ENCODE data around the gene MECP2.

DNA sequence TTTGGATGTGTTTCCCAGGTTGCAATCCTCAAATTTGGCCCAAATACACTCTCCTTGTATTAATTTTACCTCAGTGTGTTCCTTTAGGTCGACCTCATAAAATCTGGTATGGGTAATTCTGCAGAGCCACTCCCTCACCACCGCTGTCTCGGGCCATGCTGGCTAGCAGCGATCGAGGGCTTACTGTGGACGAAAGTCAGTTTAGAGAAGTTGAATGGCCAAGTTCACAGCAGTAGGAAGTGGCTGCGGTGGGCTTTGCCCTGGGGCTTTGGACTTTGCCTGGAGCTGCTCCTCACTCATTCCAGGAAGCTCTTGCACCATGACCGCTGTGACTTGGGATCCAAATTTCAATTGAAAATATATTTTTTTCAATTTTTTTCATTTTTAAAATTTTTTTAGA, 105.3 kb downstream of the MECP2 start:
- TF ChIP-seq, protein P1, sequence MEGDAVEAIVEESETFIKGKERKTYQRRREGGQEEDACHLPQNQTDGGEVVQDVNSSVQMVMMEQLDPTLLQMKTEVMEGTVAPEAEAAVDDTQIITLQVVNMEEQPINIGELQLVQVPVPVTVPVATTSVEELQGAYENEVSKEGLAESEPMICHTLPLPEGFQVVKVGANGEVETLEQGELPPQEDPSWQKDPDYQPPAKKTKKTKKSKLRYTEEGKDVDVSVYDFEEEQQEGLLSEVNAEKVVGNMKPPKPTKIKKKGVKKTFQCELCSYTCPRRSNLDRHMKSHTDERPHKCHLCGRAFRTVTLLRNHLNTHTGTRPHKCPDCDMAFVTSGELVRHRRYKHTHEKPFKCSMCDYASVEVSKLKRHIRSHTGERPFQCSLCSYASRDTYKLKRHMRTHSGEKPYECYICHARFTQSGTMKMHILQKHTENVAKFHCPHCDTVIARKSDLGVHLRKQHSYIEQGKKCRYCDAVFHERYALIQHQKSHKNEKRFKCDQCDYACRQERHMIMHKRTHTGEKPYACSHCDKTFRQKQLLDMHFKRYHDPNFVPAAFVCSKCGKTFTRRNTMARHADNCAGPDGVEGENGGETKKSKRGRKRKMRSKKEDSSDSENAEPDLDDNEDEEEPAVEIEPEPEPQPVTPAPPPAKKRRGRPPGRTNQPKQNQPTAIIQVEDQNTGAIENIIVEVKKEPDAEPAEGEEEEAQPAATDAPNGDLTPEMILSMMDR (IDR thresholded peaks at IDR 0.05 in 2 of 3, conservative IDR thresholded peaks at IDR 0.05 in 1 of 3; ENCODE audit: control insufficient read depth in 2 of 3, extremely low read depth in 1 of 3, insufficient read depth in 1 of 3, low read depth in 3 of 3, low read length in 3 of 3), result no peak
- TF ChIP-seq BRCA1 (IDR thresholded peaks at IDR 0.05; ENCODE audit: low read depth, low read length) (no peak), EZH2 (IDR thresholded peaks at IDR 0.05; ENCODE audit: borderline replicate concordance, control insufficient read depth, low read depth, low read length) (no peak), POLR2A (IDR thresholded peaks at IDR 0.05; ENCODE audit: low read depth, low read length) (no peak), POLR2AphosphoS2 (IDR thresholded peaks at IDR 0.05; ENCODE audit: low read depth, low read length) (no peak), NKRF (conservative IDR thresholded peaks at IDR 0.05) (no peak), CBX5 (IDR thresholded peaks at IDR 0.05; ENCODE audit: low read depth) (no peak), CHD1 (IDR thresholded peaks at IDR 0.05; ENCODE audit: low read depth, low read length) (no peak), GABPA (IDR thresholded peaks at IDR 0.05; ENCODE audit: low read depth) (no peak), LARP7 (IDR thresholded peaks at IDR 0.05) (no peak), CEBPB (IDR thresholded peaks at IDR 0.05; ENCODE audit: borderline replicate concordance in 1 of 2, low read depth in 2 of 2, low read length in 2 of 2) (no peak), NR2F1 (conservative IDR thresholded peaks at IDR 0.05) (no peak), ZBED1 (IDR thresholded peaks at IDR 0.05; ENCODE audit: borderline replicate concordance) (no peak)
- TF ChIP-seq, protein P2, sequence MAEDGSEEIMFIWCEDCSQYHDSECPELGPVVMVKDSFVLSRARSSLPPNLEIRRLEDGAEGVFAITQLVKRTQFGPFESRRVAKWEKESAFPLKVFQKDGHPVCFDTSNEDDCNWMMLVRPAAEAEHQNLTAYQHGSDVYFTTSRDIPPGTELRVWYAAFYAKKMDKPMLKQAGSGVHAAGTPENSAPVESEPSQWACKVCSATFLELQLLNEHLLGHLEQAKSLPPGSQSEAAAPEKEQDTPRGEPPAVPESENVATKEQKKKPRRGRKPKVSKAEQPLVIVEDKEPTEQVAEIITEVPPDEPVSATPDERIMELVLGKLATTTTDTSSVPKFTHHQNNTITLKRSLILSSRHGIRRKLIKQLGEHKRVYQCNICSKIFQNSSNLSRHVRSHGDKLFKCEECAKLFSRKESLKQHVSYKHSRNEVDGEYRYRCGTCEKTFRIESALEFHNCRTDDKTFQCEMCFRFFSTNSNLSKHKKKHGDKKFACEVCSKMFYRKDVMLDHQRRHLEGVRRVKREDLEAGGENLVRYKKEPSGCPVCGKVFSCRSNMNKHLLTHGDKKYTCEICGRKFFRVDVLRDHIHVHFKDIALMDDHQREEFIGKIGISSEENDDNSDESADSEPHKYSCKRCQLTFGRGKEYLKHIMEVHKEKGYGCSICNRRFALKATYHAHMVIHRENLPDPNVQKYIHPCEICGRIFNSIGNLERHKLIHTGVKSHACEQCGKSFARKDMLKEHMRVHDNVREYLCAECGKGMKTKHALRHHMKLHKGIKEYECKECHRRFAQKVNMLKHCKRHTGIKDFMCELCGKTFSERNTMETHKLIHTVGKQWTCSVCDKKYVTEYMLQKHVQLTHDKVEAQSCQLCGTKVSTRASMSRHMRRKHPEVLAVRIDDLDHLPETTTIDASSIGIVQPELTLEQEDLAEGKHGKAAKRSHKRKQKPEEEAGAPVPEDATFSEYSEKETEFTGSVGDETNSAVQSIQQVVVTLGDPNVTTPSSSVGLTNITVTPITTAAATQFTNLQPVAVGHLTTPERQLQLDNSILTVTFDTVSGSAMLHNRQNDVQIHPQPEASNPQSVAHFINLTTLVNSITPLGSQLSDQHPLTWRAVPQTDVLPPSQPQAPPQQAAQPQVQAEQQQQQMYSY (CRISPR knock-in tag; IDR thresholded peaks at IDR 0.05), result no peak

Measured in GM12878 (cell line).